Measurements from ENCODE around the gene GAST. TPM values are rescaled to one million over a fixed set of nuclear protein-coding genes. Genes with fewer than 3 reads are reported as not detected.

Gene GAST
- total and polyA plus RNA-seq, 9 donors: not detected

GRCh38 chr17:41728056-41728455 lies 15.9 kb downstream of the GAST start:
- Histone ChIP-seq H3K4me3 (no peak overlapping the region), H3K4me1 (ENCODE audit: insufficient read depth) (no peaks in the 10 kb centered on the region), H3K27me3 (no peaks in the 10 kb centered on the region), H3K9me3 (no peaks in the 10 kb centered on the region), H3K27ac (no peak overlapping the region), H3K36me3 (no peaks in the 10 kb centered on the region)
- no peak for DNase-seq
- no peak for TF ChIP-seq POLR2A (IDR thresholded peaks at IDR 0.05)
- no peak for TF ChIP-seq EP300 (IDR thresholded peaks at IDR 0.05)
- no peak for TF ChIP-seq CTCF (IDR thresholded peaks at IDR 0.05)
- 67 to 91% (median 72%) methylated on average over 12 of the region's 12 CpGs for WGBS, 3 donors
- intact Hi-C loops (cut with DNase I): no loop called here

GRCh38 chr17:41730479-41730878 lies 18.3 kb downstream of the GAST start:
- DNase-seq: no peak
- no peaks in the 10 kb centered on the region for H3K9me3 ChIP-seq
- no peak overlapping the region for H3K4me3 ChIP-seq
- H3K36me3 ChIP-seq: no peaks in the 10 kb centered on the region
- no peak overlapping the region for H3K27ac ChIP-seq
- peaks cover 4% of the 10 kb centered on the region for H3K4me1 ChIP-seq (ENCODE audit: insufficient read depth)
- TF ChIP-seq CTCF (IDR thresholded peaks at IDR 0.05) (no peak), POLR2A (IDR thresholded peaks at IDR 0.05) (no peak)
- no peaks in the 10 kb centered on the region for H3K27me3 ChIP-seq
- intact Hi-C loops (cut with DNase I): no loop called here
- WGBS, 3 donors: 59 to 77% (median 67%) methylated on average over 4 of the region's 4 CpGs

GRCh38 chr17:41731836-41732235 lies 19.7 kb downstream of the GAST start:
- no peaks in the 10 kb centered on the region for H3K27me3 ChIP-seq
- 43 to 77% (median 52%) methylated on average over 3 of the region's 3 CpGs for WGBS, 3 donors
- intact Hi-C loops (cut with DNase I): no loop called here

GRCh38 chr17:41733348-41734138 lies 21.4 kb downstream of the GAST start:
- DNase-seq: no peak
- Histone ChIP-seq H3K4me1 (ENCODE audit: insufficient read depth) (peaks cover 4% of the 10 kb centered on the region), H3K27me3 (no peaks in the 10 kb centered on the region), H3K9me3 (no peaks in the 10 kb centered on the region), H3K36me3 (no peaks in the 10 kb centered on the region), H3K4me3 (no peak overlapping the region), H3K27ac (no peak overlapping the region)
- TF ChIP-seq POLR2A (IDR thresholded peaks at IDR 0.05) (no peak), EP300 (IDR thresholded peaks at IDR 0.05) (no peak), CTCF (IDR thresholded peaks at IDR 0.05) (no peak)
- intact Hi-C loops (cut with DNase I): no loop called here
- 12 to 18% (median 13%) methylated on average over 29 to 40 of the region's 40 CpGs for WGBS, 3 donors

More at GRCh38 chr17:41731836-41732235, 19.7 kb downstream of the GAST start:
- H3K4me1 ChIP-seq (ENCODE audit: insufficient read depth): peaks cover 4% of the 10 kb centered on the region
- H3K4me3 ChIP-seq: no peak overlapping the region
- no peak for DNase-seq
- no peaks in the 10 kb centered on the region for H3K9me3 ChIP-seq
- no peak overlapping the region for H3K27ac ChIP-seq
- TF ChIP-seq POLR2A (IDR thresholded peaks at IDR 0.05) (no peak), CTCF (IDR thresholded peaks at IDR 0.05) (no peak), EP300 (IDR thresholded peaks at IDR 0.05) (no peak)
- H3K36me3 ChIP-seq: no peaks in the 10 kb centered on the region

Measured in ovary (tissue), 9 donors.